Measurements from ENCODE around the gene LLGL2. TPM values are rescaled to one million over a fixed set of nuclear protein-coding genes. Genes with fewer than 3 reads are reported as not detected.
A peak's percentile ranks its signal among the peaks of the same experiment; 100 is the strongest.
"Not testable (repeated sequence)": the region's sequence is repeated elsewhere in the genome, so short reads cannot be mapped to it uniquely, and the experiment has no call there.

The LLGL2 gene
- polyA plus RNA-seq, 2 donors = 71.6 to 139 TPM

GRCh38 chr17:75583197-75583596 is 57.7 kb downstream of the LLGL2 start:
- H3K36me3 ChIP-seq (ENCODE audit: control insufficient read depth in 2 of 2, insufficient read depth in 2 of 2, low read length in 1 of 2); H3K4me3 ChIP-seq (ENCODE audit: low read depth in 1 of 2, low read length in 2 of 2); H3K4me1 ChIP-seq (ENCODE audit: control insufficient read depth in 2 of 2, insufficient read depth in 2 of 2, low read length in 1 of 2); H3K27me3 ChIP-seq (ENCODE audit: control insufficient read depth in 1 of 2, insufficient read depth in 2 of 2, low read length in 2 of 2); H3K9me3 ChIP-seq (ENCODE audit: control insufficient read depth in 2 of 2, insufficient read depth in 1 of 2, low read depth in 1 of 2, low read length in 1 of 2); H3K27ac ChIP-seq (ENCODE audit: low read depth in 2 of 2, low read length in 1 of 2): not testable (repeated sequence)
- 87 to 92% methylated on average over 6 of the region's 6 CpGs for WGBS, 2 donors

GRCh38 chr17:75584849-75585175 is 59.3 kb downstream of the LLGL2 start:
- Histone ChIP-seq H3K9me3 (ENCODE audit: control insufficient read depth in 2 of 2, insufficient read depth in 1 of 2, low read depth in 1 of 2, low read length in 1 of 2) (no peaks in the 10 kb centered on the region), H3K36me3 (ENCODE audit: control insufficient read depth in 2 of 2, insufficient read depth in 2 of 2, low read length in 1 of 2) (no peaks in the 10 kb centered on the region), H3K27ac (ENCODE audit: low read depth in 2 of 2, low read length in 1 of 2) (no peak overlapping the region), H3K4me3 (ENCODE audit: low read depth in 1 of 2, low read length in 2 of 2) (no peak overlapping the region), H3K4me1 (ENCODE audit: control insufficient read depth in 2 of 2, insufficient read depth in 2 of 2, low read length in 1 of 2) (peaks cover 0 to 10% of the 10 kb centered on the region in 2 donors), H3K27me3 (ENCODE audit: control insufficient read depth in 1 of 2, insufficient read depth in 2 of 2, low read length in 2 of 2) (no peaks in the 10 kb centered on the region)
- 85 to 93% methylated on average over 7 of the region's 7 CpGs for WGBS, 2 donors

- Histone ChIP-seq H3K27ac (ENCODE audit: low read depth in 2 of 2, low read length in 1 of 2) (peak within 1 kb of the TSS; percentile 79 to 84), H3K4me1 (ENCODE audit: control insufficient read depth in 2 of 2, insufficient read depth in 2 of 2, low read length in 1 of 2) (peaks cover 0 to 11% of the 10 kb centered on the region in 2 donors), H3K9me3 (ENCODE audit: control insufficient read depth in 2 of 2, insufficient read depth in 1 of 2, low read depth in 1 of 2, low read length in 1 of 2) (no peaks in the 10 kb centered on the region), H3K36me3 (ENCODE audit: control insufficient read depth in 2 of 2, insufficient read depth in 2 of 2, low read length in 1 of 2) (no peaks in the 10 kb centered on the region), H3K27me3 (ENCODE audit: control insufficient read depth in 1 of 2, insufficient read depth in 2 of 2, low read length in 2 of 2) (no peaks in the 10 kb centered on the region), H3K4me3 (ENCODE audit: low read depth in 1 of 2, low read length in 2 of 2) (peak within 1 kb of the TSS; percentile 46 to 58)
- WGBS, 2 donors = 6 to 11% methylated on average over 77 to 82 of the region's 82 CpGs
Measured at GRCh38 chr17:75587675-75588595, 62.4 kb downstream of the LLGL2 start, which contains the start of gene MYO15B. Gene MYO15B (plus strand): TSS chr17:75587800. CDS start chr17:75588058, 258 bp downstream.

GRCh38 chr17:75588596-75589011 is 63.1 kb downstream of the LLGL2 start:
- Histone ChIP-seq H3K4me1 (ENCODE audit: control insufficient read depth in 2 of 2, insufficient read depth in 2 of 2, low read length in 1 of 2) (peaks cover 0 to 11% of the 10 kb centered on the region in 2 donors), H3K4me3 (ENCODE audit: low read depth in 1 of 2, low read length in 2 of 2) (peak overlapping the region; percentile 46 to 58), H3K27me3 (ENCODE audit: control insufficient read depth in 1 of 2, insufficient read depth in 2 of 2, low read length in 2 of 2) (no peaks in the 10 kb centered on the region), H3K27ac (ENCODE audit: low read depth in 2 of 2, low read length in 1 of 2) (peak overlapping the region; percentile 79 to 84), H3K9me3 (ENCODE audit: control insufficient read depth in 2 of 2, insufficient read depth in 1 of 2, low read depth in 1 of 2, low read length in 1 of 2) (no peaks in the 10 kb centered on the region), H3K36me3 (ENCODE audit: control insufficient read depth in 2 of 2, insufficient read depth in 2 of 2, low read length in 1 of 2) (no peaks in the 10 kb centered on the region)
- 6 to 8% methylated on average over 48 to 49 of the region's 49 CpGs for WGBS, 2 donors

GRCh38 chr17:75589012-75589918 is 63.8 kb downstream of the LLGL2 start:
- Histone ChIP-seq H3K4me1 (ENCODE audit: control insufficient read depth in 2 of 2, insufficient read depth in 2 of 2, low read length in 1 of 2) (peaks cover 0 to 11% of the 10 kb centered on the region in 2 donors), H3K27me3 (ENCODE audit: control insufficient read depth in 1 of 2, insufficient read depth in 2 of 2, low read length in 2 of 2) (no peaks in the 10 kb centered on the region), H3K9me3 (ENCODE audit: control insufficient read depth in 2 of 2, insufficient read depth in 1 of 2, low read depth in 1 of 2, low read length in 1 of 2) (no peaks in the 10 kb centered on the region), H3K27ac (ENCODE audit: low read depth in 2 of 2, low read length in 1 of 2) (peak overlapping the region; percentile 79 to 84), H3K4me3 (ENCODE audit: low read depth in 1 of 2, low read length in 2 of 2) (peak overlapping the region; percentile 46 to 58), H3K36me3 (ENCODE audit: control insufficient read depth in 2 of 2, insufficient read depth in 2 of 2, low read length in 1 of 2) (no peaks in the 10 kb centered on the region)
- WGBS, 2 donors = 6 to 15% methylated on average over 64 to 100 of the region's 100 CpGs

- WGBS, 2 donors = 53 to 58% methylated on average over 29 of the region's 29 CpGs
- Histone ChIP-seq H3K4me1 (ENCODE audit: control insufficient read depth in 2 of 2, insufficient read depth in 2 of 2, low read length in 1 of 2) (peaks cover 0 to 11% of the 10 kb centered on the region in 2 donors), H3K36me3 (ENCODE audit: control insufficient read depth in 2 of 2, insufficient read depth in 2 of 2, low read length in 1 of 2) (no peaks in the 10 kb centered on the region), H3K9me3 (ENCODE audit: control insufficient read depth in 2 of 2, insufficient read depth in 1 of 2, low read depth in 1 of 2, low read length in 1 of 2) (no peaks in the 10 kb centered on the region), H3K4me3 (ENCODE audit: low read depth in 1 of 2, low read length in 2 of 2) (peak overlapping the region in 1 of 2 donors; percentile 46), H3K27ac (ENCODE audit: low read depth in 2 of 2, low read length in 1 of 2) (peak overlapping the region in 1 of 2 donors; percentile 67), H3K27me3 (ENCODE audit: control insufficient read depth in 1 of 2, insufficient read depth in 2 of 2, low read length in 2 of 2) (no peaks in the 10 kb centered on the region)
Measured at GRCh38 chr17:75589919-75590303, 64.4 kb downstream of the LLGL2 start.

GRCh38 chr17:75590314-75590761 is 64.8 kb downstream of the LLGL2 start:
- H3K4me3 ChIP-seq (ENCODE audit: low read depth in 1 of 2, low read length in 2 of 2) = no peak overlapping the region
- no peaks in the 10 kb centered on the region for H3K27me3 ChIP-seq (ENCODE audit: control insufficient read depth in 1 of 2, insufficient read depth in 2 of 2, low read length in 2 of 2)
- no peaks in the 10 kb centered on the region for H3K9me3 ChIP-seq (ENCODE audit: control insufficient read depth in 2 of 2, insufficient read depth in 1 of 2, low read depth in 1 of 2, low read length in 1 of 2)
- peaks cover 0 to 11% of the 10 kb centered on the region in 2 donors for H3K4me1 ChIP-seq (ENCODE audit: control insufficient read depth in 2 of 2, insufficient read depth in 2 of 2, low read length in 1 of 2)
- H3K27ac ChIP-seq (ENCODE audit: low read depth in 2 of 2, low read length in 1 of 2) = no peak overlapping the region
- no peaks in the 10 kb centered on the region for H3K36me3 ChIP-seq (ENCODE audit: control insufficient read depth in 2 of 2, insufficient read depth in 2 of 2, low read length in 1 of 2)
- WGBS, 2 donors = 78 to 82% methylated on average over 8 of the region's 8 CpGs

GRCh38 chr17:75590849-75591721 is 65.6 kb downstream of the LLGL2 start:
- H3K27me3 ChIP-seq (ENCODE audit: control insufficient read depth in 1 of 2, insufficient read depth in 2 of 2, low read length in 2 of 2) = no peaks in the 10 kb centered on the region
- no peak overlapping the region for H3K4me3 ChIP-seq (ENCODE audit: low read depth in 1 of 2, low read length in 2 of 2)
- H3K4me1 ChIP-seq (ENCODE audit: control insufficient read depth in 2 of 2, insufficient read depth in 2 of 2, low read length in 1 of 2) = peaks cover 0 to 11% of the 10 kb centered on the region in 2 donors
- H3K36me3 ChIP-seq (ENCODE audit: control insufficient read depth in 2 of 2, insufficient read depth in 2 of 2, low read length in 1 of 2) = no peaks in the 10 kb centered on the region
- H3K27ac ChIP-seq (ENCODE audit: low read depth in 2 of 2, low read length in 1 of 2) = no peak overlapping the region
- 78 to 79% methylated on average over 12 of the region's 12 CpGs for WGBS, 2 donors
- no peaks in the 10 kb centered on the region for H3K9me3 ChIP-seq (ENCODE audit: control insufficient read depth in 2 of 2, insufficient read depth in 1 of 2, low read depth in 1 of 2, low read length in 1 of 2)
